PC-3 (cell line): ENCODE measurements around the gene HNRNPM. TPM values are rescaled to one million over a fixed set of nuclear protein-coding genes. Genes with fewer than 3 reads are reported as not detected.

Experiments used
- ATAC-seq: fragments of 200-7000 bp; cut with Tn5 transposase; 2 replicates; pipeline ENCODE4 v1.9.1; 2020; ENCODE audit warnings: mild to moderate bottlenecking, moderate library complexity
- Bru-seq: library from RNA; stranded (reverse); fragments of 400-500 nt; gene quantifications from one replicate; lab custom pipeline; 2021; lab: Mats Ljungman, UMichigan
- BruChase-seq, 2 experiments: library from RNA; stranded (reverse); fragments of 400-500 nt; gene quantifications; one replicate each; lab custom pipeline; 2021; lab: Mats Ljungman, UMichigan
- BruUV-seq: library from RNA; stranded (reverse); fragments of 400-500 nt; replicated peaks from 2 replicates; lab custom pipeline; 2021; lab: Mats Ljungman, UMichigan
- CTCF ChIA-PET: fragments of 300-600 bp; sonication (Branson Sonifier 250); formaldehyde crosslinking; loops from one replicate; lab custom pipeline; 2022; ENCODE audit warnings: antibody characterized with exemption; lab: Charles Lee
- POLR2A ChIA-PET: fragments of 300-600 bp; sonication (Branson Sonifier 250); formaldehyde crosslinking; loops from one replicate; lab custom pipeline; 2022; ENCODE audit warnings: antibody characterized with exemption; ENCODE audit not compliant: unreplicated experiment; lab: Charles Lee
- DNase-seq: peaks from one replicate; pipeline ENCODE4 v3.0.0-alpha.2; 2015
- H2AFZ ChIP-seq: fragments of 300-600 bp; sonication (generic); 2 replicates; pipeline ENCODE4 v1.6.0; 2016; ENCODE audit warnings: antibody characterized with exemption, low read length
- H3F3A ChIP-seq: fragments of 300-600 bp; sonication (generic); one replicate; pipeline ENCODE4 v1.6.0; 2017; ENCODE audit warnings: antibody characterized with exemption, low read length, control low read depth, mild to moderate bottlenecking; ENCODE audit not compliant: unreplicated experiment
- H3K27ac ChIP-seq: fragments of 300-600 bp; sonication (generic); 2 replicates; pipeline ENCODE4 v1.5.1; 2016; ENCODE audit warnings: mild to moderate bottlenecking, low read length
- H3K27me3 ChIP-seq: fragments of 300-600 bp; sonication (generic); 2 replicates; pipeline ENCODE4 v1.6.1; 2016; ENCODE audit warnings: low read length, mixed read lengths
- H3K36me3 ChIP-seq: fragments of 300-600 bp; sonication (generic); 2 replicates; pipeline ENCODE4 v1.6.1; 2016; ENCODE audit warnings: low read depth, mixed run types, low read length, mixed read lengths
- H3K4me1 ChIP-seq: fragments of 300-600 bp; sonication (generic); 2 replicates; pipeline ENCODE4 v1.5.1; 2016; ENCODE audit warnings: low read length; ENCODE audit not compliant: insufficient read depth
- H3K4me2 ChIP-seq: fragments of 300-600 bp; sonication (generic); 2 replicates; pipeline ENCODE4 v1.6.0; 2016; ENCODE audit warnings: low read length
- H3K4me3 ChIP-seq: fragments of 300-600 bp; sonication (generic); 2 replicates; pipeline ENCODE4 v1.5.1; 2016; ENCODE audit warnings: mild to moderate bottlenecking, low read length, mixed read lengths
- H3K79me2 ChIP-seq: fragments of 300-600 bp; sonication (generic); 2 replicates; pipeline ENCODE4 v1.6.1; 2017; ENCODE audit warnings: low read length, mixed read lengths
- H3K9ac ChIP-seq: fragments of 300-600 bp; sonication (generic); 2 replicates; pipeline ENCODE4 v1.6.0; 2016; ENCODE audit warnings: mild to moderate bottlenecking, low read length
- H3K9me2 ChIP-seq: fragments of 300-600 bp; sonication (generic); replicated peaks from 2 replicates; pipeline ENCODE4 v1.6.1; 2016; ENCODE audit warnings: mixed run types, low read length, mixed read lengths
- H3K9me3 ChIP-seq: fragments of 300-600 bp; sonication (generic); 2 replicates; pipeline ENCODE4 v1.6.1; 2016; ENCODE audit warnings: low read length, mixed read lengths
- H4K20me1 ChIP-seq: fragments of 300-600 bp; sonication (generic); 2 replicates; pipeline ENCODE4 v1.6.1; 2016; ENCODE audit warnings: low read length, mixed read lengths
- EZH2 ChIP-seq: fragments of 300-600 bp; sonication (generic); IDR thresholded peaks from one replicate; pipeline ENCODE4 v1.6.1; 2017; ENCODE audit warnings: antibody characterized with exemption, mild to moderate bottlenecking, low read length; ENCODE audit not compliant: unreplicated experiment
- EZH2phosphoT487 ChIP-seq: fragments of 300-600 bp; sonication (generic); IDR thresholded peaks from 2 replicates; pipeline ENCODE4 v1.6.1; 2018; ENCODE audit warnings: mild to moderate bottlenecking, antibody characterized with exemption, low read length, borderline replicate concordance
- intact Hi-C: fragments of 100-400 bp; cut with micrococcal nuclease; formaldehyde crosslinking; loops from 2 replicates; pipeline ENCODE4 v1.9.0; 2023
- long read RNA-seq: library from polyadenylated mRNA; unstranded; transcript quantifications from one replicate; pipeline ENCODE4 v2.0.0, GENCODE V29; 2021; ENCODE audit not compliant: unreplicated experiment
- total RNA-seq: library from RNA; depleted of rRNA; stranded (reverse); fragments of >200 nt; gene quantifications from 2 replicates; pipeline ENCODE4 v1.2.3, GENCODE V29; 2014; rRNA removed
- TF ChIP-seq, protein P1 (sequence below): fragments of 300-600 bp; sonication (generic); conservative IDR thresholded peaks from 2 replicates; pipeline ENCODE4 v1.5.1; 2017; ENCODE audit warnings: antibody characterized with exemption, low read depth, mild to moderate bottlenecking, low read length

Gene HNRNPM, protein sequence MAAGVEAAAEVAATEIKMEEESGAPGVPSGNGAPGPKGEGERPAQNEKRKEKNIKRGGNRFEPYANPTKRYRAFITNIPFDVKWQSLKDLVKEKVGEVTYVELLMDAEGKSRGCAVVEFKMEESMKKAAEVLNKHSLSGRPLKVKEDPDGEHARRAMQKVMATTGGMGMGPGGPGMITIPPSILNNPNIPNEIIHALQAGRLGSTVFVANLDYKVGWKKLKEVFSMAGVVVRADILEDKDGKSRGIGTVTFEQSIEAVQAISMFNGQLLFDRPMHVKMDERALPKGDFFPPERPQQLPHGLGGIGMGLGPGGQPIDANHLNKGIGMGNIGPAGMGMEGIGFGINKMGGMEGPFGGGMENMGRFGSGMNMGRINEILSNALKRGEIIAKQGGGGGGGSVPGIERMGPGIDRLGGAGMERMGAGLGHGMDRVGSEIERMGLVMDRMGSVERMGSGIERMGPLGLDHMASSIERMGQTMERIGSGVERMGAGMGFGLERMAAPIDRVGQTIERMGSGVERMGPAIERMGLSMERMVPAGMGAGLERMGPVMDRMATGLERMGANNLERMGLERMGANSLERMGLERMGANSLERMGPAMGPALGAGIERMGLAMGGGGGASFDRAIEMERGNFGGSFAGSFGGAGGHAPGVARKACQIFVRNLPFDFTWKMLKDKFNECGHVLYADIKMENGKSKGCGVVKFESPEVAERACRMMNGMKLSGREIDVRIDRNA
- total RNA-seq, result 165 and 287 TPM in 2 replicates
- Bru-seq, nascent RNA, result percentile 97 among the genes with signal in this experiment
- BruChase-seq, experiment 1, labeled RNA remaining after a 6-hour chase, result percentile 96 among the genes with signal in this experiment
- BruChase-seq, experiment 2, labeled RNA remaining after a 2-hour chase, result percentile 97 among the genes with signal in this experiment
- long read RNA-seq, transcript HNRNPM-216 (1 exons, 1,809 nt), result major isoform, 22 of 371 reads
- long read RNA-seq, partial matches to known transcripts, result 54 of 371 reads
- long read RNA-seq, other reads (novel, unspliced or antisense), result 293 of 371 reads

DNA sequence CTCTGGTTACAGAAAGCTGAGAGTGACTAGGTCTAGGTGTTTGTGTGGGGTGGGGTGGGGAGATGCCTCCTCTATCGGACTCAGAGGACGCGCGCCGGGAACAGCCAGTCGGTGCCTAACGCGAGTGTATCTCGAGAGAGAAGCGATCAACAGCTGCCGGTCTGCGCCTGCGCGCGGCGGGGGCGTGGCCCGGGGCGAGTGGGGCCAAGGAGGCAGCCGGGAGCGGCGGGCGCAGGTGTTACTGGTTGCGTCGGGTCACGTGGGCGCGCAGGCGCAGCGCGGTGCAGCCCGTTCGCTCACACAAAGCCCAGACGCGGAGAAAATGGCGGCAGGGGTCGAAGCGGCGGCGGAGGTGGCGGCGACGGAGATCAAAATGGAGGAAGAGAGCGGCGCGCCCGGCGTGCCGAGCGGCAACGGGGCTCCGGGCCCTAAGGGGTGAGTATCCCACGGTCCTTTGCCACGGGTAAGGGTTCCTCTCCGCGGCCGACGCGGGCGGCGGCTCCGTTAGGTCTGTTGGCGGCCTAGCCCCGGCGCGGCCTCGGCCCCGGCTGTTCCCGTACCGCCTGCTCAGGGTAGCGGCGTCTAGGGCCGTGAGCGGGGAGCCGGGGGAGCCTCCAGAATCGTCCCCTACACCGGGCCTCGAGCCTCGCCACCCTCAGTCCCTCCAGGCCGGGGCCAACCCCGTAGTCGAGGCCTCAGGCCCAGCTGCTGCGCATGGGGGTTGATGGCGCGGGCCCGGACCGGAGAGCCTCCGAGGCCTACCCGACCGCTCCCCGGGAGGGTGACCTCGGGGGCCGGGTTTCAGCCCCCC lies at the start of gene HNRNPM:
HNRNPM (plus strand) TSS at position 299 of the 811 bp plus-strand sequence; CDS start at position 323, 24 bp downstream.
- BruUV-seq, result no TSS peak
- intact Hi-C loops, result no loop called here
- TF ChIP-seq, protein P1, sequence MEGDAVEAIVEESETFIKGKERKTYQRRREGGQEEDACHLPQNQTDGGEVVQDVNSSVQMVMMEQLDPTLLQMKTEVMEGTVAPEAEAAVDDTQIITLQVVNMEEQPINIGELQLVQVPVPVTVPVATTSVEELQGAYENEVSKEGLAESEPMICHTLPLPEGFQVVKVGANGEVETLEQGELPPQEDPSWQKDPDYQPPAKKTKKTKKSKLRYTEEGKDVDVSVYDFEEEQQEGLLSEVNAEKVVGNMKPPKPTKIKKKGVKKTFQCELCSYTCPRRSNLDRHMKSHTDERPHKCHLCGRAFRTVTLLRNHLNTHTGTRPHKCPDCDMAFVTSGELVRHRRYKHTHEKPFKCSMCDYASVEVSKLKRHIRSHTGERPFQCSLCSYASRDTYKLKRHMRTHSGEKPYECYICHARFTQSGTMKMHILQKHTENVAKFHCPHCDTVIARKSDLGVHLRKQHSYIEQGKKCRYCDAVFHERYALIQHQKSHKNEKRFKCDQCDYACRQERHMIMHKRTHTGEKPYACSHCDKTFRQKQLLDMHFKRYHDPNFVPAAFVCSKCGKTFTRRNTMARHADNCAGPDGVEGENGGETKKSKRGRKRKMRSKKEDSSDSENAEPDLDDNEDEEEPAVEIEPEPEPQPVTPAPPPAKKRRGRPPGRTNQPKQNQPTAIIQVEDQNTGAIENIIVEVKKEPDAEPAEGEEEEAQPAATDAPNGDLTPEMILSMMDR, result no peak
- TF ChIP-seq EZH2 (no peak), EZH2phosphoT487 (no peak)
- ATAC-seq (peak; percentile 88), DNase-seq (peak; percentile 100)
- peaks cover 21% of the 10 kb centered on the region for H3K36me3 ChIP-seq
- H3K4me1 ChIP-seq, result peaks cover 30% of the 10 kb centered on the region
- H3K27me3 ChIP-seq, result no peaks in the 10 kb centered on the region
- POLR2A ChIA-PET, result interaction anchor here (0.5 to 1.0 kb wide), 6 partner anchors 10 to 1553 kb away, joined by 3 to 10 read pairs (median 4); partner anchors contain the start of genes MARCHF2 and ZNF414
- no peaks in the 10 kb centered on the region for H3F3A ChIP-seq
- H3K9me3 ChIP-seq, result no peaks in the 10 kb centered on the region
- peaks cover 39% of the 10 kb centered on the region for H4K20me1 ChIP-seq
- H3K4me3 ChIP-seq, result peak within 1 kb of the TSS; percentile 88
- H3K79me2 ChIP-seq, result peaks cover 51% of the 10 kb centered on the region
- no peaks in the 10 kb centered on the region for H3K9me2 ChIP-seq
- H3K27ac ChIP-seq, result peak within 1 kb of the TSS; percentile 63
- CTCF ChIA-PET, result interaction anchor here (0.5 to 1.2 kb wide), 3 partner anchors 21 to 37 kb away, joined by 3 to 6 read pairs (median 3); partner anchors contain the start of gene MARCHF2
- H3K4me2 ChIP-seq, result peak within 1 kb of the TSS; percentile 97
- H2AFZ ChIP-seq, result peak within 1 kb of the TSS; percentile 80
- peak within 1 kb of the TSS; percentile 99 for H3K9ac ChIP-seq

DNA sequence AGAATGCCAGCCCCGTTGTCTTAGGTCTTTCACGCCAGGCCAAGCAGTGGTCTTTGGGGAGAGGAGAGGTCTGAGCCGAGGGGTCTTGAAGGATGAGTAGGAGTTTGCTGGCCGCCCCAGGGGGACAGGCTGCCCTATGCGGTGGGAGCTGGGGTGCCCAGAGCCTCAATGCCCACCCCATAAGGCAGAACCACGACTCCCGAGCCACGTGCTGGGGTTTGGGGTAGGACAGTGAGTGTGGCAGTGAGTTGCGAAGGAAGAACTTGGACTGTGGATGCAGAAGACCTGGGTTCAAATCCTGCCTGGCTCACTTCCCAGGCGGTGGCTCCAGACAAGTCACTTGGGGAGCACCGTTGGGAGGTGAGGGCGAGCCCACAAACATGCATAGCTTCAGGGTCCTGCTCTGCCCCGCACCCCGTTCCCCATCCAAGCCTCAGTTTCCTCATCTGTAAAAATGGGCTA lies 49.1 kb upstream of the HNRNPM start:
- Histone ChIP-seq H3K36me3 (peaks cover 5% of the 10 kb centered on the region; the same call in 1 of the 2 replicates), H3K79me2 (peaks cover 70% of the 10 kb centered on the region), H3F3A (no peaks in the 10 kb centered on the region), H4K20me1 (peaks cover 49% of the 10 kb centered on the region), H3K27me3 (no peaks in the 10 kb centered on the region), H3K9me2 (no peaks in the 10 kb centered on the region), H3K27ac (peak overlapping the region; percentile 23; the same call in 1 of the 2 replicates), H3K4me2 (no peak overlapping the region), H3K4me3 (no peak overlapping the region), H3K9ac (no peak overlapping the region), H3K9me3 (no peaks in the 10 kb centered on the region), H2AFZ (no peak overlapping the region), H3K4me1 (peaks cover 14% of the 10 kb centered on the region)
- intact Hi-C loops, result loop anchor here (1.0 kb wide), 1 partner anchor 41 kb away; no protein-coding TSS in a partner anchor
- DNase-seq (no peak), ATAC-seq (no peak)
- no peak for TF ChIP-seq EZH2
- ChIA-PET CTCF (no interaction called here), POLR2A (no interaction called here)
- BruUV-seq, result no TSS peak
